ENCODE data around the gene CAMK1. TPM values are rescaled to one million over a fixed set of nuclear protein-coding genes. Genes with fewer than 3 reads are reported as not detected.
A peak's percentile ranks its signal among the peaks of the same experiment; 100 is the strongest.

CAMK1 gene
- total RNA-seq, 1 donor: 41.5 TPM

DNA sequence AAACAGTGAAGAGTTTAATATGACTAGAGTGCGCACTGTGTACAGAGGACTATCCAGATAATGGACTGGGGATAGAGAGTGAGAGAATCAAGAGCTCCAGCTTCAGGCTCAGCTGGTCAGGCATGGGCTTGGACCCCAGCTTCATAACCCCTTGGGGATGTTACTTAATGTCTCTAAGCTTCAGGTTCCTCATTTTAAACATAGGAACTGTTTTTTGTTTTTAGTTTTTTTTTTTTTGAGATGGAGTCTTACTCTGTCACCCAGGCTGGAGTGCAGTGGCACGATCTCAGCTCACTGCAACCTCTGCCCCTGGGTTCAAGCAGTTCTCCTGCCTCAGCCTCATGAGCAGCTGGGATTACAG is 48.1 kb downstream of the CAMK1 start:
- no peak overlapping the region for H3K4me3 ChIP-seq (ENCODE audit: low read depth, low read length)
- TF ChIP-seq, protein P1, sequence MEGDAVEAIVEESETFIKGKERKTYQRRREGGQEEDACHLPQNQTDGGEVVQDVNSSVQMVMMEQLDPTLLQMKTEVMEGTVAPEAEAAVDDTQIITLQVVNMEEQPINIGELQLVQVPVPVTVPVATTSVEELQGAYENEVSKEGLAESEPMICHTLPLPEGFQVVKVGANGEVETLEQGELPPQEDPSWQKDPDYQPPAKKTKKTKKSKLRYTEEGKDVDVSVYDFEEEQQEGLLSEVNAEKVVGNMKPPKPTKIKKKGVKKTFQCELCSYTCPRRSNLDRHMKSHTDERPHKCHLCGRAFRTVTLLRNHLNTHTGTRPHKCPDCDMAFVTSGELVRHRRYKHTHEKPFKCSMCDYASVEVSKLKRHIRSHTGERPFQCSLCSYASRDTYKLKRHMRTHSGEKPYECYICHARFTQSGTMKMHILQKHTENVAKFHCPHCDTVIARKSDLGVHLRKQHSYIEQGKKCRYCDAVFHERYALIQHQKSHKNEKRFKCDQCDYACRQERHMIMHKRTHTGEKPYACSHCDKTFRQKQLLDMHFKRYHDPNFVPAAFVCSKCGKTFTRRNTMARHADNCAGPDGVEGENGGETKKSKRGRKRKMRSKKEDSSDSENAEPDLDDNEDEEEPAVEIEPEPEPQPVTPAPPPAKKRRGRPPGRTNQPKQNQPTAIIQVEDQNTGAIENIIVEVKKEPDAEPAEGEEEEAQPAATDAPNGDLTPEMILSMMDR (IDR thresholded peaks at IDR 0.05; ENCODE audit: insufficient read depth, low read length): no peak
- DNase-seq (ENCODE audit: low read depth): no peak

DNA sequence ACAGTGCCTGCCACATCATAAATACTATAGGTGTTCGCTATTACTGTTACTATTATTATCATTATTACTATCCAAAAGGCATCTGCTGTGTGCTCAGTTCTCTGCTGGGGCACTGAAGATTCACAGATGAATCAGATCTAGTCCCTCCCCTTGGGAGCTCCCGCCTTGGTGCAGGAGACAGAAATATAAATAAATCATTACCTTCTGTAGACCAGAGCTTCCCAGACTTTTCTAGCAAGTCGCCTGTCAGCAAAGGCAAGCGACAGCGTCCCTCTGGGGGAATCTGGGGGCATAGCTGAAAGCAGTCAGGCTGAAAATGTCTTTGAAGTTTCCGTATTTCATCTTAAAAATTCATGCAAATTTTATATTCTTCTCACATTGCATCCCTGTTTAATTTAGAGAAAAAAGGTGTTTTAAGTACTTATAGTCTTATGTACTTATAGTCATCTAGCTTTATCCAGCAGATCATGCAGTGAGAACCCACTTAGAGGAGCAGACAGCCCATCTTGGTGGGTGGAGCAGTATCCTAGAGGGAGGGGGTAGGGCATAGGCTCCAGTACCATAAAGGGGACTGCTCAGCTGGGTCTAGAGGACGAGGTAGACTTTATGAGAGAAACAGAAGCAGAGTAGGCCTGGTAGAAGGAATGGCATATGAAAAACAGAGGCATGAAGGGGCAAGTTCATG is 48.6 kb downstream of the CAMK1 start:
- TF ChIP-seq, protein P1 (IDR thresholded peaks at IDR 0.05; ENCODE audit: insufficient read depth, low read length): no peak
- no peak overlapping the region for H3K4me3 ChIP-seq (ENCODE audit: low read depth, low read length)
- no peak for DNase-seq (ENCODE audit: low read depth)

DNA sequence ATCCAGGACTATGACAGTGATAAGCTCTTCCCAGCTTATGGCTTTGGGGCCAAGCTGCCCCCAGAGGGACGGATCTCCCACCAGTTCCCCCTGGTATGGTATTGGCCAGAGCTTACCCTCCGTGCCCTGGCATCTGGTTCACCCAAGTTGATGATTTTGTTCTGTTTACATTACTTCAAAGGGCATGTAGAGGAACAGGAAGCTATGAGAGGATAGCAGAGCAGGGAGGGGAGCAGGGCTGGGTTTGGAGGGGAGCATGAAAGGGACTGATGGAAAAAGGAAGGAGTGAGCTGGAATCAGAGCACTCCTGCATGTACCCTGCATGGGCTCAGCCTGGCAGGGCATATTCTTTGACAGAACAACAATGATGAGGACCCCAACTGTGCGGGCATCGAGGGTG is 51.6 kb downstream of the CAMK1 start:
- no peak for DNase-seq (ENCODE audit: low read depth)
- TF ChIP-seq, protein P1 (IDR thresholded peaks at IDR 0.05; ENCODE audit: insufficient read depth, low read length): no peak
- no peak overlapping the region for H3K4me3 ChIP-seq (ENCODE audit: low read depth, low read length)

DNA sequence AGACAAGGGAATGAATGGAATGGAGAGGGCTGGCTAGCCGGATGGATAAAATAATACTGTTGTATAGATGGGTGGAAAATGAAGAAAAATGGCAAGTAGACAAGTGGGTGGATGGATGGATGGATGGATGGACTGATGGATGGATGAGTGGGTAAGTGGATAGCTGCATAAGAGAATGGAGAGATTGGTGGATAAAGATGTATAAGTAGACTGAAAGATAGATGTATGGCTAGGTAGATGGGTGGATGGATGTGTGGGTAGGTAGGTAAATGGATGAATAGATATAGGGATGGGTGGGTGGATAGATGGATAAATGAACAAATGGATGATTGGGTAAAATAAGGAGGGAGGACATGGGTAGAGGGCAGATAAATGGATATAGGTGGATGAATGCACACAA is 52.2 kb downstream of the CAMK1 start:
- no peak overlapping the region for H3K4me3 ChIP-seq (ENCODE audit: low read depth, low read length)
- TF ChIP-seq, protein P1 (IDR thresholded peaks at IDR 0.05; ENCODE audit: insufficient read depth, low read length): no peak
- DNase-seq (ENCODE audit: low read depth): no peak

DNA sequence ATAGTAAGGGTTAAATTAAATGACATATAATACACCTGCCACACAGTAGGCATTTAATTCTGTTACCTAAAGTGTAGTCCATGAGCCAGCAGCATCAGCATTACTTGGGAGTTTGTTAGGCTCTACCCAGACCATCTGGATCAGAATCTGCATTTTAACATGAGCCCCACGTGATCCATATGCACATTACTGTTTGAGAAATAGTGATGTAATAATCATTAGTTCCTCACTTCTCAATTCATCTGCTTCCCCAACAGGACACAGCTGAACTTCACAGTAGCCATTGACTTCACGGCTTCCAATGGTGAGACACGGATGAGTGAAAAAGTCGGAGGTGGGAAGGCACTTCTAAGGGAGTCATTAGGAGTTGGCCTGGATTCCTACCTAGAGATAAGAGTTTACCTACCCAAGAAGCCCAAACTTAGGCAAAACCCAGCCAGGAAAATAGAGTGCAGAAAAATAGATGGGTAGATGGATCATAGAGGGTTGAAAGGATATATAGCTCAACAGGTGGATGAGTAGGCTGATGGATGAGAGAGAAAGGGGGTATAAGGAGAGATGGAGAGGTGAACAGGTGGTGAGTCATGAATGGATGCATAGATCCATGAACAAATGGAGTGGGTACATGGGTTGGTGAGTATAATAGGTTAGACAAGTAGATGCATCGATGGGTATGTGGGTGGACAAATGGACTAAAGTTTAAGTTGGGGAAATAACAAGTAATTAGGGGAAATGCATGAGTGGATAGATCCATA is 52.8 kb downstream of the CAMK1 start:
- TF ChIP-seq, protein P1 (IDR thresholded peaks at IDR 0.05; ENCODE audit: insufficient read depth, low read length): no peak
- no peak for DNase-seq (ENCODE audit: low read depth)
- H3K4me3 ChIP-seq (ENCODE audit: low read depth, low read length): no peak overlapping the region

DNA sequence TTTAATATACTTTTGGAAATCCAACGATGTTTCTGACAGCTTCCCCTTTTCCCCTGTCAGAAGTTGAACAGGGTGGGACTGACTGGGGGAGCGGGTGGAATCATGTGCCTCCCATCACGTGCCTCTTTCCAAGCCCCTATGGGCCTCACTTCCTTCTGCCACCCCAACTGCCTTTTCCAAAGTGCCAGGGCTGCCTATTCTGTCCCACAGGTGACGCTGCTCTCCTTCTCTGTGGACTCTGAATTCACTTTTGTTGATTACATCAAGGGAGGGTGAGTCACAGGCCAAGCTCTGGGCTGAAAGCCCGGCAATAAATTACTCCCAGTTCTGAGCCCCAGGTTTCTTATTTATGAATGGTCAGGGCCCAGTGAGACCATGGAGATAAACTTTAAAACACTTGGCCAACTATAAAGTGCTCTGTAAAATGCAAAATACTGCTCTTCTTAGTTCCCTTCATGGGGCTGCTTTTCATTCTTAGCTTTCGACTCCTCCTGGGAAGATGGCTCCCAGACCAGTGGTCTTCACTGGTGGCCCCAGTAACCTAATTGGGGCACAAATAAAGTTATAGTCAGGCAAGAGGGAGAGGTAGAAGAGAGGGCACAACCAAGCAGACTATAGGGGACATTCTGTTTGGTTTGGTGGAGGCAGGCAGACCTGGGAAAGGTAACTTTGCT is 53.8 kb downstream of the CAMK1 start:
- DNase-seq (ENCODE audit: low read depth): peak; percentile 96
- TF ChIP-seq, protein P1 (IDR thresholded peaks at IDR 0.05; ENCODE audit: insufficient read depth, low read length): peak; percentile 98
- H3K4me3 ChIP-seq (ENCODE audit: low read depth, low read length): no peak overlapping the region
